Activated naive CD8-positive, alpha-beta T cell treated with anti-CD3 and anti-CD28 coated beads, Interleukin-2, amount 50 U/mL, for 24 hours (primary cell): ENCODE measurements around the gene IMP3.

Experiments used
- ATAC-seq: fragments of 150-1000 bp; cut with Tn5 transposase; one replicate; pipeline ENCODE4 v1.10.0; 2021
- DNase-seq: peaks from one replicate; pipeline ENCODE4 v3.0.0; 2021
- H3K27ac Mint-ChIP-seq: one replicate; pipeline ENCODE4 v1.8.0; 2021; ENCODE audit warnings: mild to moderate bottlenecking, mixed read lengths
- H3K27me3 Mint-ChIP-seq: one replicate; pipeline ENCODE4 v1.8.0; 2021; ENCODE audit warnings: mixed read lengths
- H3K36me3 Mint-ChIP-seq: one replicate; pipeline ENCODE4 v1.8.0; 2021; ENCODE audit warnings: low read depth, mixed read lengths
- H3K4me1 Mint-ChIP-seq: one replicate; pipeline ENCODE4 v1.8.0; 2021; ENCODE audit warnings: mixed read lengths
- H3K4me3 Mint-ChIP-seq: one replicate; pipeline ENCODE4 v1.8.0; 2021; ENCODE audit warnings: mild to moderate bottlenecking, moderate library complexity, mixed read lengths
- H3K9me3 Mint-ChIP-seq: one replicate; pipeline ENCODE4 v1.8.0; 2021; ENCODE audit warnings: mixed read lengths

IMP3 gene

GRCh38 chr15:75591655-75592364 is 48.2 kb downstream of the IMP3 start:
- Mint-ChIP-seq H3K27ac (no peak overlapping the region), H3K27me3 (no peaks in the 10 kb centered on the region), H3K9me3 (no peaks in the 10 kb centered on the region), H3K4me3 (no peak overlapping the region), H3K4me1 (peaks cover 8% of the 10 kb centered on the region), H3K36me3 (peaks cover 42% of the 10 kb centered on the region)
- DNase-seq (no peak), ATAC-seq (no peak)

DNA sequence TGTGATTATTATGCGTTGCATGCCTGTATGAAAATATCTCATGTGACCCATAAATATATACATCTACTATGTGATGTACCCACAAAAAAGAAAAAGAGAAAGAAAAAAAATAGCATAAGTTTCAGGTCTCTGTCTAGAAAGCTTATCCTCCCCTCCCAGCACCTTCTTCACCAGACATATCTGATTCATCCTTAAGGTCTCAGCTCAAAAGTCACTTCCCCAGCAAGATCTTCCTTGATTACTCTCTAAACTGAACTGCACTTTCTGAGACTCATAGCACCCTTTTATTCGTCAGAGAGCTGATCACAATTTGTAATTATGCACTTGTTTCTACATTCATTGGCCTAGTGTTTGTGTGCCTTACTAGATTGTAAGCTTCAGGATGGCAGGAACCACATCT is 49.8 kb downstream of the IMP3 start:
- Mint-ChIP-seq H3K9me3 (no peaks in the 10 kb centered on the region), H3K4me3 (no peak overlapping the region), H3K4me1 (peaks cover 8% of the 10 kb centered on the region), H3K27me3 (no peaks in the 10 kb centered on the region), H3K27ac (no peak overlapping the region), H3K36me3 (peaks cover 36% of the 10 kb centered on the region)
- ATAC-seq (no peak), DNase-seq (no peak)
